Hepatocyte (in vitro differentiated cells): ENCODE measurements around the gene SPDYE4.

Experiments used
- EZH2 ChIP-seq: fragments of 200-600 bp; sonication (generic); IDR thresholded peaks from 2 replicates; pipeline ENCODE4 v1.6.1; 2016; ENCODE audit warnings: antibody characterized with exemption, mild to moderate bottlenecking, borderline replicate concordance
- EZH2phosphoT487 ChIP-seq: fragments of 200-600 bp; sonication (generic); IDR thresholded peaks from one replicate; pipeline ENCODE4 v1.6.1; 2018; ENCODE audit warnings: antibody characterized with exemption, mild to moderate bottlenecking, low read depth, moderate library complexity; ENCODE audit not compliant: unreplicated experiment, severe bottlenecking
- TF ChIP-seq, protein P1 (sequence below): fragments of 200-600 bp; sonication (generic); IDR thresholded peaks from 2 replicates; pipeline ENCODE4 v1.5.1; 2016; ENCODE audit warnings: antibody characterized with exemption, mild to moderate bottlenecking; ENCODE audit not compliant: poor library complexity

DNA sequence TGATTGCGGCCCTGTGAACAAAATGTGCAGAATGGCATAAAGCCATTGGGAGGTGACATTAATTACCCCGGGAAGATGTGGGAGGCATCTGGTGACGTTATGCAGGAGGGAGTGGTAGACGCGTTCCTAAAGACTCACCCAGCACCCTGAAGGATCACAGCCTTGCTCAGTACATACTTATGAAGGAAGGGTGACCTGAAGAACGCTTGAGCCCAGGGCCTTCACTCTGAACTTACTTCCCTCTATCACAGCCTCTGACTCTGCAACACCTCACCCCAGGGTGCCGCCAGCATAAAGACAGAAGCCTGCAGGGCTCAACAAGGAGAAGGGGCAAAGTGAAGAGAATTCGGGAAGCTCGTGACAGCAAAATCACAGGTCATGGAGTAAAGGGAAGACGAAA, 31.4 kb upstream of the SPDYE4 start:
- TF ChIP-seq, protein P1, sequence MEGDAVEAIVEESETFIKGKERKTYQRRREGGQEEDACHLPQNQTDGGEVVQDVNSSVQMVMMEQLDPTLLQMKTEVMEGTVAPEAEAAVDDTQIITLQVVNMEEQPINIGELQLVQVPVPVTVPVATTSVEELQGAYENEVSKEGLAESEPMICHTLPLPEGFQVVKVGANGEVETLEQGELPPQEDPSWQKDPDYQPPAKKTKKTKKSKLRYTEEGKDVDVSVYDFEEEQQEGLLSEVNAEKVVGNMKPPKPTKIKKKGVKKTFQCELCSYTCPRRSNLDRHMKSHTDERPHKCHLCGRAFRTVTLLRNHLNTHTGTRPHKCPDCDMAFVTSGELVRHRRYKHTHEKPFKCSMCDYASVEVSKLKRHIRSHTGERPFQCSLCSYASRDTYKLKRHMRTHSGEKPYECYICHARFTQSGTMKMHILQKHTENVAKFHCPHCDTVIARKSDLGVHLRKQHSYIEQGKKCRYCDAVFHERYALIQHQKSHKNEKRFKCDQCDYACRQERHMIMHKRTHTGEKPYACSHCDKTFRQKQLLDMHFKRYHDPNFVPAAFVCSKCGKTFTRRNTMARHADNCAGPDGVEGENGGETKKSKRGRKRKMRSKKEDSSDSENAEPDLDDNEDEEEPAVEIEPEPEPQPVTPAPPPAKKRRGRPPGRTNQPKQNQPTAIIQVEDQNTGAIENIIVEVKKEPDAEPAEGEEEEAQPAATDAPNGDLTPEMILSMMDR, result no peak
- no peak for TF ChIP-seq EZH2
- no peak for TF ChIP-seq EZH2phosphoT487
